ENCODE measurements around the gene DHRSX. TPM values are rescaled to one million over a fixed set of nuclear protein-coding genes. Genes with fewer than 3 reads are reported as not detected.
"Not testable (repeated sequence)": the region's sequence is repeated elsewhere in the genome, so short reads cannot be mapped to it uniquely, and the experiment has no call there.

The DHRSX gene
- total RNA-seq, 1 experiment from 2014 or later: 23.9 TPM

DNA sequence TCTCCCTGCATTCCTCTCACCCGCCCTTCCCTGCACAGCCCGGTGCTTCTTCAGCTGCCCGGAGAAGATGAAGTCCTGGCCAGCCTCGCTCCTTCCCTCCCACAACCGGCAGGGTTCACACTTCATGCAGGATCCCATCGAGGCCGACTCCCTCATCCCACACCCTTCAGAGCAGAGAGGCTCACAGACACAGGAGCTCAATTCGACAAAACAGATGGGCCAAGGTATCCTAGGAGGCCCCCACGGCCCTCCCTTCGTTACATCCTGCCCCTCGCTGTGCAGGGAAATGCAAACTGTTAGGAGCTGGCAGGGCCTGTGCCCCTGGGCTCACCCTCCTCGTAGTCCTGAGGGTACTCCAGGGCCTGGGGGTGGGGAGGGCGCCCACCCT is 238.1 kb downstream of the DHRSX start:
- Histone ChIP-seq H3K4me3 (no peak overlapping the region), H3K36me3 (no peaks in the 10 kb centered on the region)

DNA sequence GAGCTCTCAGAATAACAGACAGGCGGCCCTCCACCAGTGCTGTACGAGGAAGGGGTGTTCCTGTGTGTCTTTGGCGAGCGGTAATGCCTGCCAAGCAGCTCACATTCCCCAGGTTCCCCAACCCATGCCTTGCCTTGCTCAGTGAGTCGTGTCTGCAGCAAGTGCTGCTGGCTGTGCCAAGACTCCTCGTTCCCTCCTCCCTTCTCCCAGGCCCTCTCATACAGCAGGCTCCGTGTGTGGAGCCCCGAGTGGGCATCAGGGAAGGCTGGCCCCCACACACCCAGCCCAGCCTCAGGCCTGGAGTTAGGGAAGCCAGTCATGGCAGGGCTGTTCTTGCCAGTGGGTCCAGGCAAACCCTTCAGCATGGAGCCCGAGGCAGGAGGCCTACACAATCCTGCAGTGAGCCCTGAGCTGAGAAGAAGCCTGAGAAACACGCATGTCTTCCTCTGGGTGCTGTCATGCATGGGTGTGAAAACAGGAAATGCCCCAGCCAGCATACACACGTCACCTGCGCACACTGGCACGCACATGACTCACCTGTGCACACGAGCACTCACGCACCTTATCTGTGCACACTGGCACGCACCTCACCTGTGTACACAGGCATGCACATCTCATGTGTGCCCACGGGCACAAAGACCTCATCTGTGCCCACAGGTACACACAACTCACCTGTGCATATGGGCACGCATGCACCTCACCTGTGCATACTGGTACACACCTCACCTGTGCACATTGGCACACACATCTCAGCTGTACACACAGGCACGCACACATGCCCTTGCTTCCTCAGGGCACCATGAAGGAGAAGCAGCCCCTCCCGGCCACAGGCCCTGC is 238.7 kb downstream of the DHRSX start:
- H3K27ac ChIP-seq: no peak overlapping the region
- no peaks in the 10 kb centered on the region for H3K27me3 ChIP-seq (replicated peaks)
- no peak for DNase-seq (ENCODE audit: low read depth in 1 of 2, low spot score in 2 of 2)
- no peak overlapping the region for H3K4me3 ChIP-seq
- H3K9me3 ChIP-seq (replicated peaks): no peaks in the 10 kb centered on the region
- H3K4me1 ChIP-seq (replicated peaks): no peaks in the 10 kb centered on the region
- H3K36me3 ChIP-seq: no peaks in the 10 kb centered on the region

More for the DNA sequence above, 238.1 kb downstream of the DHRSX start:
- H3K4me1 ChIP-seq (replicated peaks): no peaks in the 10 kb centered on the region
- H3K27me3 ChIP-seq (replicated peaks): no peaks in the 10 kb centered on the region
- DNase-seq (ENCODE audit: low read depth in 1 of 2, low spot score in 2 of 2): no peak
- H3K27ac ChIP-seq: no peak overlapping the region
- no peaks in the 10 kb centered on the region for H3K9me3 ChIP-seq (replicated peaks)

DNA sequence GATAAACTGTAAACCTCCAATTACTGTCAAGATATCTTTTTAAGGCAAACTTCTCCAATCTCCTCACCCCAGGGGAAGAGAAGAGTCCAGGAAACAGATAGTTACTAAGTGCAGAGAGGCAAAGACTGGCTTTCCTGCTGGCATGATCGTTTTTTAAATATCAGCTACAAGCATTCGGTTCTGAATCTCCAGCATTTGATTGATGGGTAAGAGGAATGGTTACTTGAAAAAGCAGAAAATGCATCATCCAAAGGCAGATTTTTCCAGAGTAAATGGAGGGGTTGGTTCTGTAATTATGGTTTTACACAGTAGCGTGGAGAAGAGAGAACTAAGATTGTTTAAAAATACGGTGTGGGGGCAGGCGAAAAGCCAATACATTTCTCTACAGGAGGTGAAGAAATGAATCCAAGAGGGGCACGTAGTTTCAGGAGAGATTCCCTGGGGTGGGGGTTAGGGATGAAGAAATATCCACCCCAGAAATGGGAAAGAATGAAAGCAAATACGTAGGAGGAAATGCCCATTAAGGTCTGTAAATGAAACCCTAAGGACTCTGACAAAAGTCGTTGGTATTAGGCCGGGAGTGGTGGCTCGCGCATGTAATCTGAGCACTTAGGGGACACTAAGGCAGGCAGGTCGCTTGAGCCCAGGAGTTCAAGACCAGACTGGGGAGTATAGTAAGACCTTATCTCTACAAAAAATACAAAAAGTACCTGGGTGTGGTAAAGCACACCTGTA is 248.3 kb downstream of the DHRSX start:
- Histone ChIP-seq H3K9me3 (replicated peaks) (no peaks in the 10 kb centered on the region), H3K4me1 (replicated peaks) (no peaks in the 10 kb centered on the region), H3K27ac (no peak overlapping the region), H3K36me3 (no peaks in the 10 kb centered on the region), H3K4me3 (no peak overlapping the region), H3K27me3 (replicated peaks) (no peaks in the 10 kb centered on the region)
- DNase-seq (ENCODE audit: low read depth in 1 of 2, low spot score in 2 of 2): no peak

DNA sequence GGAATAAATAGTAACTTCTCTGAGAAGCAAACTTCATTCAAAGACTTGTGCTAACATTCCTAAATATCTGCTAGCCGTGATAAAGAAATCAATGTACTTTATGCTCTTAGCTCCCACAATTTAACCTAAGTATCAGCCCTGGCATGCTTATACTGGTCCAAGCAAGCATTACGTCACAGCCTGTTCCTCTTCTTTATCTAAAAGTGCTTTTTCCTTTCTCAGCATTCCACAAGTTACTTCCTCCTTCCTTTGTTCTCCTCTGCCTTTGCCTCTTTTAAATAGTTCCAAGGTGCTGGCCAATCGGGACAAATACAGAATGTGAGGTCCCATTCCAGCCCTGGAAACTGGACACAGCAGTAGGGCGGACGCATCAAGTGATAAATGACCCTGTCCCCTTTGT is 249.6 kb downstream of the DHRSX start:
- Histone ChIP-seq H3K4me3 (no peak overlapping the region), H3K9me3 (replicated peaks) (no peaks in the 10 kb centered on the region), H3K36me3 (no peaks in the 10 kb centered on the region), H3K4me1 (replicated peaks) (no peaks in the 10 kb centered on the region), H3K27me3 (replicated peaks) (no peaks in the 10 kb centered on the region), H3K27ac (no peak overlapping the region)
- no peak for DNase-seq (ENCODE audit: low read depth in 1 of 2, low spot score in 2 of 2)

DNA sequence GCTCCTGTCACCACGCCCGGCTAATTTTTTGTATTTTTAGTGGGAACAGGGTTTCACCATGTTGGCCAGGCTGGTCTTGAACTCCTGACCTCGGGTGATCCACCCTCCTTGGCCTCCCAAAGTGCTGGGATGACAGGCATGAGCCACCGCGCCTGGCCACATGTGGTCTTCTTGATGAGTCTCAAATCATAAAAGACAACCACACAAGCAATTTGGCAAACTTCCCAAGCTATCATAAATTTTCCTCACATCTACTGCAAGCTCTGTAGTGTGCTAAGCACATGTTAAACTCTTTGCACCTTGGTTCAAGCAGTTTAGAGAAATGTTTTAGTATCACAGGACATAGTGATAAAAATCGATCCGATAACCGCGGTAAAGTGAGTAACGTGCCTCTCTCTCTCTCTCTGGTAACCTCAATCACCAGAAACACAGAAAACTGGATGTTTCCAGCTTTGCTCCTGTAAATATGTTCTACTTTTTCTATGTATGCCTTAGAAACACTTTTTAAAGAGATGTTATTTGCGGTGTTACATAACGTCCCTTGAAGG is 256.8 kb downstream of the DHRSX start:
- Histone ChIP-seq H3K36me3 (no peaks in the 10 kb centered on the region), H3K4me1 (replicated peaks) (no peaks in the 10 kb centered on the region), H3K9me3 (replicated peaks) (no peaks in the 10 kb centered on the region), H3K4me3 (no peak overlapping the region), H3K27ac (no peak overlapping the region), H3K27me3 (replicated peaks) (no peaks in the 10 kb centered on the region)
- no peak for DNase-seq (ENCODE audit: low read depth in 1 of 2, low spot score in 2 of 2)

DNA sequence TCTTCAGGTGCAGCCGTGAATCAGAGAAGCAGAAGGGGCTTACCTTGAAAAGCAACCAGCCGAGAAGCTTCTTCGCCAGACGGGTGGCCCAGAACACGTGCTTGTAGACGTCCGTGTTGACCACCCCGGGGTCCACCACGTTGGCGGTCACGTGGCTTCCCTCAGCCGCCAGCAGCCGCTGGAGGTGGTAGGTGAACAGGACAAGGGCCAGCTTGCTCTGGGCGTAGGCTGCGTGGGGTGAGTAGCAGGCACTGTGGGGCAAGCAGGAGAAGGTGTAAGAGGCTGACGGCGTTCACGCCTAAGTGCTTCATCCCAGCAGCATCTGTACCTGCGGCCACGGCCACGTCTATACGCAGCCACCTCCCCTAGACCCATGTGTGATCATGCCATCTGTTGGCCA is 257.8 kb downstream of the DHRSX start:
- no peak for DNase-seq (ENCODE audit: low read depth in 1 of 2, low spot score in 2 of 2)
- Histone ChIP-seq H3K27ac (no peak overlapping the region), H3K9me3 (replicated peaks) (no peaks in the 10 kb centered on the region), H3K4me3 (no peak overlapping the region), H3K27me3 (replicated peaks) (no peaks in the 10 kb centered on the region), H3K36me3 (no peaks in the 10 kb centered on the region), H3K4me1 (replicated peaks) (no peaks in the 10 kb centered on the region)

DNA sequence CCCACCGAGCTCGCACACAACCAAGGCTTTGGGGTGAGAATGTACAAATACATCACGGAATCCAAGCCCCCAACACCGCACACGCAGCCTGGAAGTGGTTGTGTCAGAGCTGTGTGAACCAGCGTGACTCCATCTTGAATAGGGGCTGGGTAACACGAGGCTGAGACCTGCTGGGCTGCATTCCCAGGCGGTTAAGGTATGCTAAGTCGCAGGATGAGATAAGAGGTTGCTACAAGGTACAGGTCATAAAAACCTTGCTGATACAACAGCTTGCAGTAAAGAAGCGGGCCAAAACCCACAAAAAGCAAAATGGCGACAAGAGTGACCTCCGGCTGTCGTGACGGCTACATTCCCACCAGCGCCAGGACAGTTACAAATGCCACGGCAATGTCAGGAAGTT is 258.4 kb downstream of the DHRSX start:
- Histone ChIP-seq H3K4me1 (replicated peaks) (no peaks in the 10 kb centered on the region), H3K4me3 (no peak overlapping the region), H3K9me3 (replicated peaks) (no peaks in the 10 kb centered on the region), H3K27ac (no peak overlapping the region), H3K36me3 (no peaks in the 10 kb centered on the region), H3K27me3 (replicated peaks) (no peaks in the 10 kb centered on the region)
- no peak for DNase-seq (ENCODE audit: low read depth in 1 of 2, low spot score in 2 of 2)

DNA sequence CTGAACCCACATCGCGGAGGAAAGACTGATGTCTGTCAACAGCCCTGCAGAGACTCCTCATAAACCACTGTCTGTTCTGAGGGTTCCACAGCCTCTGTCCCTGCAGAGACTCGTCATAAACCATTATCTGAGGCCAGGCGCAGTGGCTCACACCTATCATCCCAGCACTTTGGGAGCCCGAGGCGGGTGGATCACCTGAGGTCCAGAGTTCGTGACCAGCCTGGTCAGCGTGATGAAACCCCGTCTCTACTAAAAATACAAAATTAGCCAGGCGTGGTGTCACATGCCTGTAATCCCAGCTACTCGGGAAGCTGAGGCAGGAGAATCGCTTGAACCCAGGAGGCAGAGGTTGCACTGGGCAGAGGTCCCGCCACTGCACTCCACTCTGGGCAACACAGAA is 259.3 kb downstream of the DHRSX start:
- H3K4me3 ChIP-seq; H3K36me3 ChIP-seq; H3K27me3 ChIP-seq (replicated peaks); H3K4me1 ChIP-seq (replicated peaks); H3K9me3 ChIP-seq (replicated peaks); H3K27ac ChIP-seq; DNase-seq (ENCODE audit: low read depth in 1 of 2, low spot score in 2 of 2): not testable (repeated sequence)

DNA sequence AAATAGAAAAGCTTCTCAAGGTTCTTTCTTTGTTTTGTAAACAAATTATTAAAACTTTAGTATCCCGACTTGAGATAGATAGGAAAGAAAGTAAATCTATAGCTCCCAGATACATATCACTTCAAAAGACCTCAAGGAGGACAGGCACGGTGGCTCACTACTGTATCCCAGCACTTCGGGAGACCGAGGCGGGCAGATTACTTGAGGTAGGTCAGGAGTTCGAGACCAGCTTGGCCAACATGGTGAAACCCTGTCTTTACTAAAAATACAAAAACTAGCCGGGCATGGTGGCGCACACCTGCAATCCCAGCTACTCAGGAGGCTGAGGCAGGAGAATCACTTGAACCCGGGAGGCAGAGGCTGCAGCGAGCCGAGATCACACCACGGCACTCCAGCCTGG is 260.0 kb downstream of the DHRSX start:
- not testable (repeated sequence) for DNase-seq (ENCODE audit: low read depth in 1 of 2, low spot score in 2 of 2); H3K4me3 ChIP-seq; H3K9me3 ChIP-seq (replicated peaks); H3K27ac ChIP-seq; H3K36me3 ChIP-seq; H3K27me3 ChIP-seq (replicated peaks); H3K4me1 ChIP-seq (replicated peaks)

DNA sequence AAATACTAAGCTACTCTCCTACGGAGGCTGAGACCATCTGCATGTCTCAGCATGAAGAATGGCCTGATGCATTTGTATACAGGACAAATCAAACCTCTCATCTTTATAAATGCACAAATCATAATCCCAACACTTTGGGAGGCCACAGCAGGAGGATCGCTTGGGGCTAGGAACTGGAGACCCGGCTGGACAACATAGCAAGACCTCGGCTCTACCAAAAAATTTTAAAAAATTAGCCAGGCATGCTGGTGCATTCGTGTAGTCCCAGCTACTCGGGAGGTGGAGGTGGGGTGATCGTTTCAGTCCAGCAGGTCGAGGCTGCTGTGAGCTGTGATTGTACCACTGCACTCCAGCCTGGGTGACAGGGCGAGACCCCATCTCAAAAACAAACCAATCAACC is 262.8 kb downstream of the DHRSX start:
- no peak for DNase-seq (ENCODE audit: low read depth in 1 of 2, low spot score in 2 of 2)
- Histone ChIP-seq H3K36me3 (no peaks in the 10 kb centered on the region), H3K4me3 (no peak overlapping the region), H3K27me3 (replicated peaks) (no peaks in the 10 kb centered on the region), H3K9me3 (replicated peaks) (no peaks in the 10 kb centered on the region), H3K27ac (no peak overlapping the region), H3K4me1 (replicated peaks) (no peaks in the 10 kb centered on the region)

DNA sequence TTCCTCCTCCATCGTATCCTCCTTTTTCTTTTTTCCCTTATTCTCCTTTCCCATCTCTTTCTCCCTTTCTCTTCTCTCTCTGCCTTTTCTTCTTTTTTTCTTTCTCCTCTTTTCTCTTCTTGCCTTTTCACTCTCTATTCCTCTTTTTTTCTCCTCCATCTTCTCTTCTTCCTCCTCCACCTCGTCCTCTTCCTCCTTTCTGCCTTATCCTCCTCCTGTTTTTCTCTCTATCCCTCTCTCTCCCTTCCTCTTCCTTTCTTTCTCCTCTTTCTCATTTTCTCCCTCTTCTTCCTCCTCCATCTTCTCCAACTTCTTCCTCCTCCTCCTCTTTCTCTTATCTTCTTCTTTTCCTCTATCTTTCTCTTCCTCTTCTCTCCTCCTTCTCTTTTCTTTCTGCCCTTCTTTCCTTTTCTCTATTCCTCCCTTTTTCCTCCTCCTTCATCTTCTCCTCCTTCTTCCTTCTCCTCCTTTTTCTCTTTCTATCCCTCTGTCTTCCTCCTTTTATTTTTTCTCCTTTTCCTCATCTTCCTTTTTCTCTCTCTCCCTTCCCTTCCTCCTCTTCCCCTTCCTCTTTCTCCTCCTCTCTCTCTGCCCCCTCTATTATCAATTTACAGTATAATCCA is 269.1 kb downstream of the DHRSX start:
- no peak for DNase-seq (ENCODE audit: low read depth in 1 of 2, low spot score in 2 of 2)

DNA sequence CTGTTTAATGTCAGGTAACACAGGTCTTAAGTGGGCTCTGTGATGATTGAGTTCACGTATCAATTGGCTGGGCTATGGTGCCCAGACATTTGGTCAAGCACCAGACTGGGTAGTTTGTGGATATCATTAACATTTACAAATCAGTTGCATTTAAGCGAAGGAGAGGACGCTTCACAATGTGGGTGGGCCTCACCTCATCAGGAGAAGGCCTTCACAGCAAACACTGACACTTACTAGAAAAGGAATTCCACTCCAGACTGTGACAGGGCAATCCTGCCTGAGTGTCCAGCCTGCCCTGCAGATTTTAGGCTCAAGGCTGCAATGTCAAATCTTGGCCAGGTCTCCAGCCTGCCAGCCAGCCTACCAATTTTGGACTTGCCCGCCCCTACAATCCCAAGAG is 270.3 kb downstream of the DHRSX start:
- Histone ChIP-seq H3K27ac (no peak overlapping the region), H3K4me3 (no peak overlapping the region)

More for the DNA sequence above, 269.1 kb downstream of the DHRSX start:
- Histone ChIP-seq H3K4me1 (replicated peaks) (no peaks in the 10 kb centered on the region), H3K36me3 (no peaks in the 10 kb centered on the region), H3K4me3 (no peak overlapping the region), H3K9me3 (replicated peaks) (peaks cover 4% of the 10 kb centered on the region; the same call in 1 of the 2 replicates), H3K27me3 (replicated peaks) (no peaks in the 10 kb centered on the region), H3K27ac (no peak overlapping the region)

DNA sequence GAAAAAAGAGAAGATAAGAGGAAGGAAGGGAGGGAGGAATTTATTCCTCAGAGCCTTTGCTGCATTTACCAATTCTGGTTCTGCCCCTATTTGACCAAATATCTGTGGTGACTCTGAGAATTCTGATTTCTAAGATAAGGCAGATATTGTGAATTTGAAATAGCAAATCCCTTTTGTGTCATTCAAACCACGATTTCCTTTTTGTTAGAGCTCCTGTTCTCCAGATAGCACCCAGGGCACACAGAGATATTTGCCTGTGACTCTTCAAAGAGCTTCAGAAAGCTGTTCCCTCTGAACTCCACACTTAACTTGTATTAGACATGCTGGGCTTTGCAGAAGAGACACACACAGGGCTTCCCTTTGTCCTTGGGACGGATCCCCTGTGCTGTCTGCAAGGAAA is 272.2 kb downstream of the DHRSX start:
- no peaks in the 10 kb centered on the region for H3K4me1 ChIP-seq (replicated peaks)
- no peak for DNase-seq (ENCODE audit: low read depth in 1 of 2, low spot score in 2 of 2)
- H3K36me3 ChIP-seq: no peaks in the 10 kb centered on the region
- H3K9me3 ChIP-seq (replicated peaks): peaks cover 8% of the 10 kb centered on the region
- H3K27ac ChIP-seq: no peak overlapping the region
- H3K27me3 ChIP-seq (replicated peaks): no peaks in the 10 kb centered on the region
- no peak overlapping the region for H3K4me3 ChIP-seq

More for the DNA sequence above, 270.3 kb downstream of the DHRSX start:
- Histone ChIP-seq H3K9me3 (replicated peaks) (peaks cover 8% of the 10 kb centered on the region), H3K36me3 (no peaks in the 10 kb centered on the region), H3K27me3 (replicated peaks) (no peaks in the 10 kb centered on the region), H3K4me1 (replicated peaks) (no peaks in the 10 kb centered on the region)
- DNase-seq (ENCODE audit: low read depth in 1 of 2, low spot score in 2 of 2): no peak

Measured in SJSA1 (cell line).